ENCODE results near the gene PITPNC1.
"Not testable (repeated sequence)": the region's sequence is repeated elsewhere in the genome, so short reads cannot be mapped to it uniquely, and the experiment has no call there.

The PITPNC1 gene

GRCh38 chr17:67430515-67430914 lies 53.4 kb downstream of the PITPNC1 start:
- DNase-seq (ENCODE audit: low read depth in 1 of 2, low spot score in 1 of 2): not testable (repeated sequence)

- DNase-seq (ENCODE audit: low read depth in 1 of 2, low spot score in 1 of 2): no peak
Measured at GRCh38 chr17:67431249-67432015, 54.4 kb downstream of the PITPNC1 start.

DNA sequence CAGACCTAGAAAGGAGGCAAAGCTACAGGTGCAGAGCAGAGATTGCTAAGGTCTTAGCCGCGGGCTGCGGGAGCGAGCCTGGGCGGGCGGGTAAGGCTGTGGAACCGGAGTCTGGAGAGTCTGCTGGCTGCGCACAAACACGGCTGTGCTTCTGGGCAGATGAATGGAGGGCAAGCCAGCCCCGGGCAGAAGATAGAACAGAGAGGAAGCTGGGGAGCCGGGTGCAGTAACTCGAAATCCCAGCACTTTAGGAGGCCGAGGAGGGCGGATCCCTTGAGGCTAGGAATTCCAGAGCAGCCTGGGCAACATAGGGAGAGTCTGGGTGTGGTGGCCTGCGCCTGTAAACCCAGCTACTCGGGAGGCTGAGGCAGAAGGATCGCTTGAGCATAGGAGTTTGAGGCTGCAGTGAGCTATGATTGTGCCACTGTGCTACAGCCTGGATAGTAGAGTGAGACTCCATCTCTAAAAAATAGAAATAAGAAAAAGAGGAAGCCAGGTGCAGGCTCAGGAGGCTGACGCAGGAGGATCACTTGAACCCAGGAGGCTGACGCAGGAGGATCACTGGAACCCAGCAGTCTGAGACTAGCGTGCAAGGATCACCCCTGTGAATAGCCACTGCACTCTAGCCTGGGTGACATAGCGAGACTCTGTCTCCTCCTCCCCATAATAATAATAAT lies 56.3 kb downstream of the PITPNC1 start:
- DNase-seq (ENCODE audit: low read depth in 1 of 2, low spot score in 1 of 2): no peak

DNA sequence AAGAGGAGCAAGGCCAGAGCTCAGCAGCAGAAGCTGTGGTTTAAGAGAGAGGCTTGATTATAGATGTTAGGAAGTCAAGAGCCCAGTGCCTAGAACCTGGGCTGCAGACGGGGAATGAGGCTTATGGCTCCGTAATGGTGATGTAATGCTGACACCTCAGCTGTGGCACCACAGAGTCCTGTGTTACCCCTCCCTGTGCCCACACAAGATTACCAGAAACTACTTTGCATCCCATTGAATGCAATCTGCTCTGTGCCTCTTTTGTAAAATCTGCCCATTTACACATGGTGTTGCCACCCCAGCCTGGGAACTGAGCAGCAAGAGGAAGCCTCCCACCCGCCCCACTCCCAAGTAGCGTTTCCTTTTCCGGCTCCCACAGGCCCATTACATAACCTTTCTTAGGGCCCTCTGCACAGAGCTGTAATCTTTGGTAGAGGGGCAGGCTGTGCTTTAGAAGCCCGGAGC lies 57.0 kb downstream of the PITPNC1 start:
- DNase-seq (ENCODE audit: low read depth in 1 of 2, low spot score in 1 of 2): peak in 1 of 2 donors; percentile 30

GRCh38 chr17:67435122-67435521 lies 58.0 kb downstream of the PITPNC1 start:
- DNase-seq (ENCODE audit: low read depth in 1 of 2, low spot score in 1 of 2): peak in 1 of 2 donors; percentile 31

DNA sequence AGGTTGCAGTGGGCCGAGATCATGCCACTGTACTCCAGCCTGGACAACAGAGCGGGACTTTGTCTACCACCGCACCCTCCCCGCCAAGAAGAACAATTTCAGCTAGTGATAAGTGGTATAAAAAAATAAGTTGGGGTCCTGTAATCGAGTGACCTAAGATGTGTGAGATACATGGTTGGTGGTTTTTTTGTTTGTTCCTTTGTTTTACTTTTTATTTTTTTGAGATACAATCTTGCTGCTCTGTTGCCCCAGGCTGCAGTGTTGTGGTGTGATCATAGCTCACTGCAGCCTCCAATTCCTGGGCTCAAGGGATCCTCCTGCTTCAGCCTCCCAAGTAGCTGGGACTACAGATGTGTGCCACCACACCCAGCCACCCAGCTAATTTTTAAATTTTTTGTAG lies 58.7 kb downstream of the PITPNC1 start:
- no peak for DNase-seq (ENCODE audit: low read depth in 1 of 2, low spot score in 1 of 2)

- DNase-seq (ENCODE audit: low read depth in 1 of 2, low spot score in 1 of 2): no peak
Measured at GRCh38 chr17:67436233-67436632, 59.2 kb downstream of the PITPNC1 start.

DNA sequence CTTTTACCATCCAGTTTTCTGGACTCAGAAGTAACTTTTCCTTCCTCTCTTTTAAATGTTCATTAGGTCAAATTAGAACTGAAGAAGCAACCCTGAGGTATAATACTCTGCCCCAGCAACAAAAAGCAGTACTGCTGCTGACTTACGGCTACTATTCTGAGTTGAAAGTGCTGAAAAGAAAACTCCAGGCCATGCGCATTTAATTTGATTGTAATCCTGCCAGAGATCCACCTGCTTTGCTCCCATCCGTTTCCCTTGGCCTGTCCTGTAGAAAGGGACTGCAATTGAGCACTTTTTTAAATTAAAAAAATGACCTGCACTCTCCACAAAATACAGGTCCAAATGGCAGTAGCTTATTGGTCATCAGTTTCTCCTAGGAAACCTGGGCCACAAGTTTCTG lies 61.6 kb downstream of the PITPNC1 start:
- no peak for DNase-seq (ENCODE audit: low read depth in 1 of 2, low spot score in 1 of 2)

GRCh38 chr17:67439269-67439668 lies 62.2 kb downstream of the PITPNC1 start:
- DNase-seq (ENCODE audit: low read depth in 1 of 2, low spot score in 1 of 2): no peak

DNA sequence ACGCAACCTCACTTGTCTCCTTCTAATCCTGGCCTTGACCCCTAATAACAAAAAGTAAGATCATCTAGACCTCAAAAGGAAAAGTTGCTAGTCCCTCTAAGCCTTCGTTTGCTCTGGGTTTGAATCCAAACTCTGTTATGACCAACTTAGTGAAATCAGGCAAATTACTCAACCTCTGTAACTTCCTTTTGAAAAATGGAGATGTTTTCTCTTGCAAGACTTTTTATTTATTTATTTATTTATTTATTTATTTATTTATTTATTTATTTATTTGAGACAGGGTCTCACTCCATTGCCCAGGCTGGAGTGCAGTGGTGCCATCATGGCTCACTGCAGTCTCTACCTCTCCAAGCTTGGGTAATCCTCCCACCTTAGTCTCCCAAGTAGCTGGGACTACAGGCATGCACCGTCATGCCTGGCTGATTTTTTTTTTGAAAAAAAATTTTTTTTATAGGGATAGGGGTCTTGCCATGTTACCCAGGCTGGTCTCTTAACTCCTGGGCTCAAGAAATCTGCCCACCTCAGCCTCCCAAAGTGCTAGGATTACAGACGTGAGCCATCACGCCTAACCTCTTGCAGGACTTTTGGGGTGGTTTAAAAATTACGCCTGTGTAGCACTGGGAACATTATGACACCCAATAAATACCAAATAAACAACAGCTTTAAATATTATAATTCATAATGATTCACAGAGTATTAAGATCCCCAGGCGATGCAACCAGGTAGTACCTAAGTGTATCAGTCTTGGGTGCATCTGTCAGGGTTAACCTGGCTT lies 63.4 kb downstream of the PITPNC1 start:
- DNase-seq (ENCODE audit: low read depth in 1 of 2, low spot score in 1 of 2): no peak

- DNase-seq (ENCODE audit: low read depth in 1 of 2, low spot score in 1 of 2): peak; percentile 58
Measured at GRCh38 chr17:67441052-67441895, 64.2 kb downstream of the PITPNC1 start.

GRCh38 chr17:67441896-67442219 lies 64.8 kb downstream of the PITPNC1 start:
- DNase-seq (ENCODE audit: low read depth in 1 of 2, low spot score in 1 of 2): no peak

DNA sequence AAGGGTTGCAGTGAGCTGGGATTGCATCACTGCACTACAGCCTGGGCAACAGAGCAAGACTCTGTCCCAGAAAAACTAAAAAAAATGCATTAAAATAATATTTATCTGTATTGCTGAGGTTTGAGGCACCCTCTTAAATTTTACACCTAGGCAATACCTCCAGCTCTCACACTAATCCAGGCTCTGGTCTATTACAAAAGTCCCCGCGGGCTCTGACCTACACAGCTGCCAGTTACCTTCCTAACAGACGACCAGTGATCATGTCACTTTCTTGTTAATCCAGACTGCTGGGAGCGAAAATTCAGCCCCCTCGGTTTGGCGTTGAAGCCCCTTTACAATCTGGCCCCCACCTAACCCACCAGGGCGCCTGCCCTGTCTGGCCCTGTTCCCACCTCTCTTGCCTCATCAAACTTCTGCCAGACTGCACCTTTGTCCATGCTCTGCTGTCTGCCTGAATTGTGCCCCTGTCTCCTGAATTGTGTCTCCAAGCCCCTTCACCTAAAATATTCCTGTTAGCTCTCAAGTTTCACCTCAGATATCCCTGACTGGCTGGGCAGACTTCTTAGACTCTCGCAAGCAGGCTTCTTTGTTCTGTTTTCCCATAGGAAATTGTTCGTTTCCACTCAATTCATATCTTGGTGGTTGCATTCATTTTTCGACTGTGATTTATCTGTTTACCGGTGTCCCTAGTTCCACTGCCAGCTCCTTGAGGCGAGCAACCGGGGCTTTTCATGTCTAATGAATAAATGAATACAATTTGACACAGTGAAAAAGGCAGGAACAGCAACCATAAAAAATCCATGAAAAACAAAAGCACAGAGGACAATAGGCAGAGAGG lies 65.9 kb downstream of the PITPNC1 start:
- DNase-seq (ENCODE audit: low read depth in 1 of 2, low spot score in 1 of 2): no peak

DNA sequence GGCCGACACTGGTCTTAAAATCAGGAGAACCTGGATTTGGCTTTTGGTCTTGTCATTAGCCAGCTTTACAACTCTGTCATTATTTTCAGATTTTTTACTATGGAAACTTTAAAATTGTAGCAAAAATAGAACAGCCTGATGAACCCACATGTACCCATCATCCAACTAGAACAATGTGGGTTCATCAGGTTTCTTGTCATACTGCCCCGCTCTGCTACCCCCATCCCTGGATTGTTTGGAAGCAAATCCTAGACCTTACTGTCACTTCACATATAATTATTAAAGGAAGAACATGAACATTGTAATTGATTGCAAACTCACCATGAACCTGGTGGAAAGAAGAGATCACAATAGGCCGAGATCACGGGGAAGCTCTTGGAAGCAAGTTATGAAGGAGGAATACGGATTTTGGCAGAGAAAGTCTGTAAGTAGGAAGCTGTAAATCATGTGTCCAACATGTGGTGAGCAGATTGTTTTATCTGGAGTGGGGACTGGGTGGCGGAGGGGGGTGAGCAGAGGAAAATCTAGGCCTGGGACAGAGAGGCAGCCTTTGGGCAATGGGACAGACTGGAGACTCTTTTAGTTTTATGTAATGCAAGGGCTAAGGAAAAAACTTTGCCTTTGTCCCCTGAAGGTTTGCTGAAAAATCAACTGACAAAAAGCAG lies 67.0 kb downstream of the PITPNC1 start:
- no peak for DNase-seq (ENCODE audit: low read depth in 1 of 2, low spot score in 1 of 2)

GRCh38 chr17:67448449-67448848 lies 71.4 kb downstream of the PITPNC1 start:
- no peak for DNase-seq (ENCODE audit: low read depth in 1 of 2, low spot score in 1 of 2)

- DNase-seq (ENCODE audit: low read depth in 1 of 2, low spot score in 1 of 2): no peak
Measured at GRCh38 chr17:67449065-67449464, 72.0 kb downstream of the PITPNC1 start.

DNA sequence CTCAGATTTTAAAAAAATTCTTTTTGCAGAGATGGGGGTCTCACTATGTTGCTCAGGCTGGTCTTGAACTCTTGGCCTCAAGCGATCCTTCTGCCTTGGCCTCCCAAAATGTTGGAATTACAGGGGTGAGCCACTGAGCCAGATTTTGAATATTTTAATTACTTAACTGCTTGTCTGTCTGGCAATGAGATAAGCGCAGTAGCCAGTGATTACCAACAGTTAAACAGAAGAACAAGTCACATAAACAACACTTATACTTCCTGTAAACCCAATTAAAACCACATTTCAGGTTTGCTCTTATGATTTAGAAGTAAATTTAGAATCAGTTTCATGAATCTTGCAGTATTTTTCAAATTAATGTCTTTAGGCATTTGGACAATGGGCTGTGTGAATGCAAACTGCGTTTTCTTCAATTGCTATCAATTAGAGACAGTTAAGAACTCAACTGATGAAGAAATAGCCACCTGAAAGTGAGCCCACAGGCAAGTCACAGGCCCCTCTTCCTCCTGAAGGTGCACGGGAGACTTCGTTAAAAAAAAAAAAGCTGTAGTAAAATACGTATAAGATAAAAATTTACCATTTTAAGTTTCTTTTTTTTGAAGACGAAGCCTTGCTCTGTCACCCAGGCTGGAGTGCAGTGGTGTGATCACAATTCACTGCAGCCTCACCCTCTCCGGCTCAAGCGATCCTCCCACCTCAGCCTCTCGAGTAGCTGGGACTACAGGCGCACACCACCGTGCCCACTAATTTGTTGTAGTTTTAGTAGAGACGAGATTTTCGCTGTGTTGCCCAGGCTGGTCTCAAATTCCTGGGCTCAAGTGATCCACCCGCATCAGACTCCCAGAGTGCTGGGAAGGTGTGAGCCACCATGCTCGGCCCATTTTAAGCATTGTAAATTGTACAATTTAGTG lies 73.0 kb downstream of the PITPNC1 start:
- no peak for DNase-seq (ENCODE audit: low read depth in 1 of 2, low spot score in 1 of 2)

DNA sequence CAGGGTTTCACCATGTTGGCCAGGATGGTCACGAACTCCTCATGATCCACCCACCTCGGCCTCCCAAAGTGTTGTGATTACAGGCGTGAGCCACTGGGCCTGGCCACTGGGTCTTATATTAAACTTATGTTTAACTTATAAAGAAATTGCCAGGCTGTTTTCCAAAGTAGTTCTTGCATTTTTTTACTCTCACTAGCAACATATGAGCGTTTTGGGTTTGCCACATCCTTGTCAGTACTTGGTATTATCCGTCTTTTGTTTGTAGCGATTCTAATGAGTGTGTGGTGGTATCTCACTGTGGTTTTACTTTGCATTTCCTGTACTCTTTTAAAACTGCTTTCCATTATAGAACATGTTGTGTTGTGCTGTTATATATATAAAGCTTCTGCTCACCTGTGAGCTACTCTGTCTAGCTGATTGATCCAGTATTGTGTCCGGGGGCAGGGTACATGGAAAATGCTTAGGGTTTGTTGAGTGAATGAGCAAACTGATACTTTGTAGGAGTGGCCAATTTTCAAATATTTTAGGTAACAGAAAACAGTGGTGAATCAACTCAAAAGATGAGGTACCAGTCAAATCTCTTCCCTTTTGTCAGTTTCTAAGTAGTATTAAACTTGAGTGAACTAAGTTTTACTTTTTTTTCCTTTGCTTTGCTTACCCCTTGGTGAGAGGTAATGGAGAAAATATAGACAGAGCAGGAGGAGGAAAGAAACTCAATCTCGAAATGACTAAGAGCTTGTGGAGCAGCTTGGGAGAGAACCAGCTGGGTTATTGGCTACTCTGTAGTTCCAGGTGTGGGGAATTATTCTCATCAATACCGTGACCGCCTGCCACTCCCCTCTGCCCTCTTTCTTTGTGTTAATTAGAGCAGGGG lies 75.8 kb downstream of the PITPNC1 start:
- no peak for DNase-seq (ENCODE audit: low read depth in 1 of 2, low spot score in 1 of 2)
